Bone marrow (tissue), 2 donors: ENCODE measurements around the gene DCST1.
"Not testable (repeated sequence)": the region's sequence is repeated elsewhere in the genome, so short reads cannot be mapped to it uniquely, and the experiment has no call there.

Experiments used
- DNase-seq, 2 donors: peaks; one replicate each; lab custom pipeline; 2025; lab: John Stamatoyannopoulos, UW

The DCST1 gene, protein sequence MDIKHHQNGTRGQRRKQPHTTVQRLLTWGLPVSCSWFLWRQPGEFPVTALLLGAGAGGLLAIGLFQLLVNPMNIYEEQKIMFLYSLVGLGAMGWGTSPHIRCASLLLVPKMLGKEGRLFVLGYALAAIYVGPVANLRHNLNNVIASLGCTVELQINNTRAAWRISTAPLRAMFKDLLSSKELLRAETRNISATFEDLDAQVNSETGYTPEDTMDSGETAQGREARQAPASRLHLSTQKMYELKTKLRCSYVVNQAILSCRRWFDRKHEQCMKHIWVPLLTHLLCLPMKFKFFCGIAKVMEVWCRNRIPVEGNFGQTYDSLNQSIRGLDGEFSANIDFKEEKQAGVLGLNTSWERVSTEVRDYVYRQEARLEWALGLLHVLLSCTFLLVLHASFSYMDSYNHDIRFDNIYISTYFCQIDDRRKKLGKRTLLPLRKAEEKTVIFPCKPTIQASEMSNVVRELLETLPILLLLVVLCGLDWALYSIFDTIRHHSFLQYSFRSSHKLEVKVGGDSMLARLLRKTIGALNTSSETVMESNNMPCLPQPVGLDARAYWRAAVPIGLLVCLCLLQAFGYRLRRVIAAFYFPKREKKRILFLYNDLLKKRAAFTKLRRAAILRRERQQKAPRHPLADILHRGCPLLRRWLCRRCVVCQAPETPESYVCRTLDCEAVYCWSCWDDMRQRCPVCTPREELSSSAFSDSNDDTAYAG

GRCh38 chr1:155033524-155033923 lies at the start of gene DCST1, which contains the start of gene DCST2:
Gene DCST1, plus strand, starts transcription at chr1:155033824. Its CDS starts 213 bp downstream, at chr1:155034037.
Gene DCST2, minus strand, starts transcription at chr1:155033781. Its CDS starts 80 bp downstream, at chr1:155033701.
- no peak for DNase-seq

DNA sequence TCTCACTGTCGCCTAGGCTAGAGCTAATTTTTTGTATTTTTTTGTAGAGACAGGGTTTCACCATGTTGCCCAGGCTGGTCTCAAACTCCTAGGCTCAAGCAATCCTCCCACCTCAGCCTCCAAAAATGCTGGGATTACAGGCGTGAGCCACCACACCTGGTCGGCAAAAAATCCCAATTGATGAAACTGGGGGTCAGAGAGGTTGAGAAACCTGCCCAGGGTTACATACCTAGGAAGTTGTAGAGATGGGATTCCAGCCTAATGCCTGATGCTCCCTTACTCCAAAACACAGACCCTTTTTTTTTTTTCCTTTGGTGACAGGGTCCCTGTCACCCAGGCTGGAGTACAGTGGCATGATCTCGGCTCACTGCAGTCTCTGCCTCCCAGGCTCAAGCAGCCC lies 46.9 kb upstream of the DCST1 start:
- DNase-seq = not testable (repeated sequence)

- no peak for DNase-seq
Observed at GRCh38 chr1:154987326-154987725, 46.3 kb upstream of the DCST1 start.

DNA sequence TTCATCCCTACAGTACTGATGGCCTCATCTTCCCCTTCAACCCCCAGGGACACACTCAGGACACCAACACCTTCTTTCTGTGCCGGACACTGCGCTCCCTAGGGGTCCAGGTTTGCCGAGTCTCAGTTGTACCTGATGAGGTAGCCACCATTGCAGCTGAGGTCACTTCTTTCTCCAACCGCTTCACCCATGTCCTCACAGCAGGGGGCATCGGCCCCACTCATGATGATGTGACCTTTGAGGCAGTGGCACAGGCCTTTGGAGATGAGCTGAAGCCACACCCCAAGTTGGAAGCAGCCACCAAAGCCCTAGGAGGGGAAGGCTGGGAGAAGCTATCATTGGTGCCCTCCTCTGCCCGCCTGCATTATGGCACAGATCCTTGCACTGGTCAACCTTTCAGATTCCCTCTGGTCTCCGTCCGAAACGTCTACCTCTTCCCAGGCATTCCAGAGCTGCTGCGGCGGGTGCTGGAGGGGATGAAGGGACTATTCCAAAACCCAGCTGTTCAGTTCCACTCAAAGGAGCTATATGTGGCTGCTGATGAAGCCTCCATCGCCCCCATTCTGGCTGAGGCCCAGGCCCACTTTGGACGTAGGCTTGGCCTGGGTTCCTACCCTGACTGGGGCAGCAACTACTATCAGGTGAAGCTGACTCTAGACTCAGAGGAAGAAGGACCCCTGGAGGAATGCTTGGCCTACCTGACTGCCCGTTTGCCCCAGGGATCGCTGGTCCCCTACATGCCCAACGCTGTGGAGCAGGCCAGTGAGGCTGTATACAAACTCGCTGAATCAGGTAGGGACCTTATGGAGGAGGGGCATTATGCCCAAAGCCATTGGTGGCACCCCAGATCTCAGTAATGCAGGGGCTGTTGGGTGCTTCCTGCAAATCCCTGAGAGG lies 45.3 kb upstream of the DCST1 start:
- no peak for DNase-seq

DNA sequence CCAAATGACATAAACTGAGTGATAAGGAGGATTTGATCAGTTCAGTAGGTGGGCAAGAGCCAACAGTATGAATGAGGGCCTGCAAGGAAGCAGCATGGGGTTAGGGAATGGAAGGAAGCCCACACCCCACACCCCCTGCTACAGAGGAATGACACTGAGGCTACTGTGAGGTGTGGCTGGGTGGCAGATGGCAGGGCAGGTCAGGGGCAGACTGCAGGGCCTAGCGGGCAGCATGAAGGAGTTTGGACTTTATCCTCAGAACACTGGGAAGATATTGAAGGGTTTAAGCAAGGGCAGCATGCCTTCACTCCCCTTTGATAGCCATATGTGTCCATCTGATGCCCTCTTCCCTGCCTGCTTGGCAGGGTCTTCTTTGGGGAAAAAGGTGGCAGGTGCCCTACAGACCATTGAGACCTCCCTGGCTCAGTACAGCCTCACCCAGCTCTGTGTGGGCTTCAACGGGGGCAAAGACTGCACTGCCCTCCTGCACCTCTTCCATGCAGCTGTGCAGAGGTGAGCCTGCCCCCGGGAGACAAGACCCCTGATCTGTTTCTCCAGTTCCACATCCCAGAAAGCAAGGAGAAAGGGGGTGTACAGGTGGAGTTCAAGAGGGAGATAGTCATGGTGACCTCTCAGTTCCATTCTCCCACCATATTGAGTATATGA lies 44.3 kb upstream of the DCST1 start:
- no peak for DNase-seq

DNA sequence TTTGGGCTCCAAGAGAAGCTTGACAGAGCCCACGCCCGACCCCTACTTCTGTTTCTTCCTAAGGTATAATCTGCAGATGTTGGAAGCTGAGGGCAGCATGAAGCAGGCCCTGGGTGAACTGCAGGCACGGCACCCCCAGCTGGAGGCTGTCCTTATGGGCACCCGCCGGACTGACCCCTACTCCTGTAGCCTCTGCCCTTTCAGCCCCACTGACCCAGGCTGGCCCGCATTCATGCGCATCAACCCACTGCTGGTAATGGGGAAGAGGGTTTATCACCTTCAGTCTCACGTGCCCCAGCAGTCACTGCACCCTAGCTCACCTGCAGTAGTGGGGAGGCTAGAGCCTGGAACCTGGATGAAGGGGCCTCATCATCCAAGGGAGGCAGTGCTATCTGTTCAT lies 43.3 kb upstream of the DCST1 start:
- no peak for DNase-seq

GRCh38 chr1:154992721-154993571 lies 40.7 kb upstream of the DCST1 start:
- DNase-seq = no peak

- no peak for DNase-seq
Observed at GRCh38 chr1:154993572-154994268, 39.9 kb upstream of the DCST1 start, which contains the start of gene LENEP. Gene LENEP, plus strand, starts transcription at chr1:154993586. Its CDS starts 22 bp downstream, at chr1:154993608.

DNA sequence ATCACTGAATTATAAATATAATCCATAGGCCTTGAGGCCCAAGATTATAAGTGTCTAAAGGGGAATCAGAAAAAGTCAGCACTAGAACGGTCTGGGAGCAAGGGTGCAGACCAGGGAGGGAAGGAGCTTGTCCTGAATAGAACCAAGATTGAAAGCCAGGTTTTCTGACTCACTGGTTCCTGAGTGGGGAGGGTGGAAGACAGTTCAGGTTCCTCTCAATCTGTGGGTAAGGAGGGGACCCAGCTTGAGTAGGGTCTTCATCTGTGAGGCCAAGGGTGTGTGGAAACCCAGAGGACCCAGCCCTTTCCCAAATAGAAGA lies 39.4 kb upstream of the DCST1 start:
- no peak for DNase-seq

GRCh38 chr1:154994591-154994990 lies 39.0 kb upstream of the DCST1 start:
- DNase-seq = no peak

GRCh38 chr1:154995301-154995983 lies 38.2 kb upstream of the DCST1 start:
- DNase-seq = peak in 1 of 2 donors; percentile 31

- DNase-seq = peak in 1 of 2 donors; percentile 28
Observed at GRCh38 chr1:154996966-154997701, 36.5 kb upstream of the DCST1 start.

- no peak for DNase-seq
Observed at GRCh38 chr1:154998201-154998780, 35.3 kb upstream of the DCST1 start.

- peak; percentile 28 to 77 for DNase-seq
Observed at GRCh38 chr1:154998818-154999570, 34.6 kb upstream of the DCST1 start.

DNA sequence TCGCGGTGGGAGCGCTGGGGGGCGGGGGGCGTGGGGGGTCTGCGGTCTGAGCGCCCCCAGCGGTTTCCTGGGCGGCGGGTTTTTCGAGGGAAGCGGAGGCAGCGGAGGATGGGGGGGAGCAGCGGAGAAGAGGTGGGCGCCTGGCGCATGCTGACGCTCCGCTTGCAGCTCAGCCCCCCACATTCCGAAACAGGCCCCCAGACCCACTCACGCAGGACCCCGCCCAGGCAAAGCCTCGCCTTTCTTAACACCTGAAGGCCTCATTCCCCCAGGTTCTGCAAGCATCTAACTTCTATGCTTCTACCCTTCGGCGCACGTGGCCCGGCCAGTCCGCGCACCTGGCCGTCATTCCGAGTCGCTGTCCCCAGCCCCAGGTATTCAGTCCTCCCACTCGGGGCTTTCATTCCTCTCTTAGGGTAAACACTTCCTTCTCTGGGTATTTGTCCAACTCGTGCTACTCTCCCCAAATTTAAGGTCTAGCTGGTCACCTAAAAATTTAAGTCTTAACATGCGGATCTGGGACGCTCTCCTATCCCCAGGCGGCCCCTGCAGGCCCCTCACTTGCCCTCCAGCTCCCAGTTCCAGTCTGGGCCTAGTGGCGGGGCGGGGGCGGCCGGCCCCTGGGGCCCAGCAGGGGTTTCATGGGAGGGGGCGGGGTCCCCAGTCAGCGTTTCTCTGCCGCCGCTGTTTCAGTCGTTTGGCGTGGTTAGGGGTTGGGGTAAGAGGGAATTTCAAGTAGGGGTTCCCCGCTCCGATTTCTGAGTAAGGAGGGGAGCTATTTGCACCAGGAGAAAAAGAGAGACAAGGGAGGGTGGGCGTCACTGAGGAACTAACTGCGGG lies 33.8 kb upstream of the DCST1 start:
- no peak for DNase-seq

DNA sequence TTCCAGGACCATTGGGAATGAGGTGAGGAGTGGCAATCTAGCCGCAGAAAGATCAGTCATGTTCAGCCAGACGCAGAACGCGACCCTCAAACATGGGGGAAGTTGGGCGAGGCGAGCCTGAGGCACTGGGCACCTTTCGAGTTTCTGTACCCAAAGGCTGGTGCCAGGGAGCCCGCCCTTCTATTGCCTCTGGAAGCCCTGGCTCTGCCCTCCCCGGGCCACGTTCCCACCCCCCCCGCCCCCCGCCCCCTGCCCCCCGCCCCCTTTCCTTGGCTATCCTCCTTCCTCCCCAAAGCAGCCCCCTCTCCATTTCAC lies 33.3 kb upstream of the DCST1 start:
- DNase-seq = no peak
